ENCODE results near the gene KIF3C.

DNA sequence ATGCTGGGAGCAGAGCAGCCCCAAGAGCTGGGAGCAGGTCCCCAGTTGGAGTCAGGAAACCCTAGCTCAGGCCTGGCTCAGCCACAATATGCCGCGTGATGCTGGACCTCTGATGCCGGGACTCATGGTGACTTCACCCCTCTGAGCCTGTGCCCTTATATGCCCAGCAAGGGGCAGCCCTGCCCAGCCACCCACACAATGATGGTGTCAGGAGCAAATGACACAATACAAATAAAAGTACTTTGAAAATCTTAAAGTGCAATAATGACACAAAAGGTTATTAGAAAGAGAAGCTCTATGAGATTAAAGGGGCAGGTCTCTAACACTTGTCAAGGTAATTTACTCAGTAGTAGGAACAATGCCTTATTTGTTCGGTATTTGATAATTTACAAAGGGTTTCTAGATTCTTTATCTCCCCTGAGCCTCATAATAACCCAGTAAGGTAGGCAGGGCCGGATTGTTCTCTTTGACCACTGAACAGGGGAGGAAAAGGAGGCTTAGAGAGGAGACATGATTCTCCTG lies 18.3 kb upstream of the KIF3C start:
- no peak for TF ChIP-seq EZH2 (IDR thresholded peaks at IDR 0.05; ENCODE audit: borderline replicate concordance)
- TF ChIP-seq, protein P1, sequence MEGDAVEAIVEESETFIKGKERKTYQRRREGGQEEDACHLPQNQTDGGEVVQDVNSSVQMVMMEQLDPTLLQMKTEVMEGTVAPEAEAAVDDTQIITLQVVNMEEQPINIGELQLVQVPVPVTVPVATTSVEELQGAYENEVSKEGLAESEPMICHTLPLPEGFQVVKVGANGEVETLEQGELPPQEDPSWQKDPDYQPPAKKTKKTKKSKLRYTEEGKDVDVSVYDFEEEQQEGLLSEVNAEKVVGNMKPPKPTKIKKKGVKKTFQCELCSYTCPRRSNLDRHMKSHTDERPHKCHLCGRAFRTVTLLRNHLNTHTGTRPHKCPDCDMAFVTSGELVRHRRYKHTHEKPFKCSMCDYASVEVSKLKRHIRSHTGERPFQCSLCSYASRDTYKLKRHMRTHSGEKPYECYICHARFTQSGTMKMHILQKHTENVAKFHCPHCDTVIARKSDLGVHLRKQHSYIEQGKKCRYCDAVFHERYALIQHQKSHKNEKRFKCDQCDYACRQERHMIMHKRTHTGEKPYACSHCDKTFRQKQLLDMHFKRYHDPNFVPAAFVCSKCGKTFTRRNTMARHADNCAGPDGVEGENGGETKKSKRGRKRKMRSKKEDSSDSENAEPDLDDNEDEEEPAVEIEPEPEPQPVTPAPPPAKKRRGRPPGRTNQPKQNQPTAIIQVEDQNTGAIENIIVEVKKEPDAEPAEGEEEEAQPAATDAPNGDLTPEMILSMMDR (IDR thresholded peaks at IDR 0.05; ENCODE audit: poor library complexity) = no peak
- no peak for TF ChIP-seq EZH2phosphoT487 (IDR thresholded peaks at IDR 0.05; ENCODE audit: low read depth, severe bottlenecking, unreplicated experiment)

Measured in hepatocyte (in vitro differentiated cells).